Metanephros (tissue), 1 donor: ENCODE measurements around the gene ZNF549. TPM values are rescaled to one million over a fixed set of nuclear protein-coding genes. Genes with fewer than 3 reads are reported as not detected.

Experiments
- total RNA-seq: library from RNA; depleted of rRNA; stranded (reverse); fragments of >200 nt; gene quantifications from one replicate; pipeline ENCODE4 v1.2.3, GENCODE V29; 2014

Gene ZNF549
- total RNA-seq: 12.1 TPM

GRCh38 chr19:57527136-57527881 lies at the start of gene ZNF549:
Gene ZNF549, plus strand, starts transcription at chr19:57527356. Its CDS starts 218 bp downstream, at chr19:57527574.

GRCh38 chr19:57487477-57488298 lies 39.5 kb upstream of the ZNF549 start, which contains the start of gene ZNF419:
Gene ZNF419, plus strand, starts transcription at chr19:57487750. Its CDS starts 201 bp downstream, at chr19:57487951.

GRCh38 chr19:57499680-57500395 lies 27.3 kb upstream of the ZNF549 start, which contains the start of gene ZNF773:
Gene ZNF773, plus strand, starts transcription at chr19:57499938. Its CDS starts 143 bp downstream, at chr19:57500081.

GRCh38 chr19:57559404-57560025 lies 32.4 kb downstream of the ZNF549 start, which contains the start of gene ZNF550:
Gene ZNF550, minus strand, starts transcription at chr19:57559863. Its CDS starts 181 bp downstream, at chr19:57559682.

GRCh38 chr19:57578487-57579205 lies 51.5 kb downstream of the ZNF549 start, which contains the start of gene ZNF416:
Gene ZNF416, minus strand, starts transcription at chr19:57578911. Its CDS starts 207 bp downstream, at chr19:57578704.

GRCh38 chr19:57583521-57584416 lies 56.6 kb downstream of the ZNF549 start, which contains the start of gene ZIK1:
Gene ZIK1, plus strand, starts transcription at chr19:57584145. Its CDS starts 212 bp downstream, at chr19:57584357.

GRCh38 chr19:57599761-57600383 lies 72.7 kb downstream of the ZNF549 start, which contains the start of gene ZNF530:
Gene ZNF530, plus strand, starts transcription at chr19:57599885. Its CDS starts 4,461 bp downstream, at chr19:57604346.

Other genes starting within 250 kb of the ZNF549 start
- 106 TPM for gene ZNF460, start 246.9 kb upstream of the ZNF549 start, total RNA-seq
- 18.5 TPM for gene ZNF543, start 206.9 kb upstream of the ZNF549 start, total RNA-seq
- gene ZNF304, start 176.1 kb upstream of the ZNF549 start, total RNA-seq: 13.6 TPM
- 17.0 TPM for gene TRAPPC2B, start 163.8 kb upstream of the ZNF549 start, total RNA-seq
- gene ZNF547, start 163.8 kb upstream of the ZNF549 start, total RNA-seq: 5.5 TPM
- gene ZNF548, start 137.5 kb upstream of the ZNF549 start, total RNA-seq: 37.1 TPM
- gene ZNF17, start 116.2 kb upstream of the ZNF549 start, total RNA-seq: 29.5 TPM
- 23.0 TPM for gene ZNF749, start 92.0 kb upstream of the ZNF549 start, total RNA-seq
- gene VN1R1, start 70.2 kb upstream of the ZNF549 start, total RNA-seq: 1.8 TPM
- 32.7 TPM for gene ZNF772, start 49.8 kb upstream of the ZNF549 start, total RNA-seq
- gene ZNF419, start 39.6 kb upstream of the ZNF549 start, total RNA-seq: 17.0 TPM
- 15.8 TPM for gene ZNF773, start 27.4 kb upstream of the ZNF549 start, total RNA-seq
- gene ZNF550, start 32.5 kb downstream of the ZNF549 start, total RNA-seq: 14.8 TPM
- 6.8 TPM for gene ZNF416, start 51.6 kb downstream of the ZNF549 start, total RNA-seq
- 18.9 TPM for gene ZIK1, start 56.8 kb downstream of the ZNF549 start, total RNA-seq
- gene ZNF530, start 72.5 kb downstream of the ZNF549 start, total RNA-seq: 6.2 TPM
- 30.1 TPM for gene ZNF134, start 86.9 kb downstream of the ZNF549 start, total RNA-seq
- 25.0 TPM for gene ZNF211, start 105.8 kb downstream of the ZNF549 start, total RNA-seq
- gene ZSCAN4, start 141.6 kb downstream of the ZNF549 start, total RNA-seq: not detected
- 17.5 TPM for gene ZNF551, start 154.6 kb downstream of the ZNF549 start, total RNA-seq
- 24.1 TPM for gene ZNF154, start 181.8 kb downstream of the ZNF549 start, total RNA-seq
- gene ZNF671, start 200.3 kb downstream of the ZNF549 start, total RNA-seq: 13.9 TPM
- 47.7 TPM for gene ZNF776, start 219.5 kb downstream of the ZNF549 start, total RNA-seq
- 33.7 TPM for gene ZNF586, start 242.3 kb downstream of the ZNF549 start, total RNA-seq